Mucosa of gallbladder (tissue), 1 donor: Measurements from ENCODE around the gene CYTH1. TPM values are rescaled to one million over a fixed set of nuclear protein-coding genes. Genes with fewer than 3 reads are reported as not detected.

Source experiments
- DNase-seq: peaks from one replicate; pipeline ENCODE4 v3.0.0-alpha.2; 2020; ENCODE audit warnings: low spot score
- total RNA-seq: library from RNA; stranded (reverse); gene quantifications from one replicate; pipeline ENCODE4 v1.2.1, GENCODE V29; 2021
- donor health status: DM: no; HTN: no; CAD: no.

The CYTH1 gene
- total RNA-seq, 1 donor from 2014 or later, result 51.1 TPM

GRCh38 chr17:78716292-78716691, 65.8 kb downstream of the CYTH1 start:
- DNase-seq, result no peak

- DNase-seq, result no peak
Measured at GRCh38 chr17:78715876-78716275, 66.2 kb downstream of the CYTH1 start.

- DNase-seq, result no peak
Measured at GRCh38 chr17:78715000-78715771, 66.9 kb downstream of the CYTH1 start.

- no peak for DNase-seq
Measured at GRCh38 chr17:78714534-78714933, 67.5 kb downstream of the CYTH1 start.

- DNase-seq, result no peak
Measured at GRCh38 chr17:78712043-78712442, 70.0 kb downstream of the CYTH1 start.

GRCh38 chr17:78710607-78711006, 71.5 kb downstream of the CYTH1 start:
- no peak for DNase-seq

GRCh38 chr17:78709751-78710181, 72.3 kb downstream of the CYTH1 start:
- DNase-seq, result no peak

- no peak for DNase-seq
Measured at GRCh38 chr17:78709119-78709681, 72.9 kb downstream of the CYTH1 start.

GRCh38 chr17:78708510-78708973, 73.5 kb downstream of the CYTH1 start:
- DNase-seq, result peak; percentile 65

- DNase-seq, result no peak
Measured at GRCh38 chr17:78707923-78708322, 74.2 kb downstream of the CYTH1 start.

GRCh38 chr17:78707016-78707415, 75.1 kb downstream of the CYTH1 start:
- no peak for DNase-seq

- no peak for DNase-seq
Measured at GRCh38 chr17:78706271-78706915, 75.7 kb downstream of the CYTH1 start.

GRCh38 chr17:78705071-78705470, 77.0 kb downstream of the CYTH1 start:
- DNase-seq, result no peak

- DNase-seq, result no peak
Measured at GRCh38 chr17:78704594-78704993, 77.5 kb downstream of the CYTH1 start.

- no peak for DNase-seq
Measured at GRCh38 chr17:78697554-78698343, 84.3 kb downstream of the CYTH1 start.

GRCh38 chr17:78697122-78697521, 85.0 kb downstream of the CYTH1 start:
- DNase-seq, result no peak

GRCh38 chr17:78696016-78696982, 85.8 kb downstream of the CYTH1 start:
- DNase-seq, result no peak

GRCh38 chr17:78694805-78695531, 87.1 kb downstream of the CYTH1 start:
- no peak for DNase-seq

- DNase-seq, result no peak
Measured at GRCh38 chr17:78693346-78694083, 88.6 kb downstream of the CYTH1 start.
